Stimulated activated CD8-positive, alpha-beta memory T cell treated with anti-CD3 and anti-CD28 coated beads, Interleukin-4, amount 100 ng/mL, for 4 hours (primary cell): Measurements from ENCODE around the gene EXOC1L.

Experiments
- DNase-seq, 2 donors: peaks; one replicate each; pipeline ENCODE4 v3.0.0-alpha.2; 2020; ENCODE audit warnings: low read depth in 2 of 2, low spot score in 1 of 2

EXOC1L gene

GRCh38 chr4:55880652-55881280 lies 61.2 kb downstream of the EXOC1L start:
- DNase-seq = no peak

- DNase-seq = no peak
Measured at GRCh38 chr4:55884093-55884850, 64.7 kb downstream of the EXOC1L start.

GRCh38 chr4:55884851-55885219 lies 65.2 kb downstream of the EXOC1L start:
- DNase-seq = no peak
